ENCODE measurements around the gene HLX. TPM values are rescaled to one million over a fixed set of nuclear protein-coding genes. Genes with fewer than 3 reads are reported as not detected.

HLX gene
- total and polyA plus RNA-seq, 9 of the 15 experiments (the other 6 are each of a cell fraction or from before 2014, with no cell fraction given), result 0.10 to 3.0 (median 1.6) TPM

GRCh38 chr1:220889848-220890287 is 10.6 kb downstream of the HLX start:
- no peak overlapping the region for H3K27ac ChIP-seq (ENCODE audit: extremely low read depth, low read depth, low read length)
- BruUV-seq (replicated peaks), result no TSS peak
- WGBS (ENCODE audit: insufficient coverage, low coverage, missing lambda C conversion rate), result 13% methylated on average over 15 of the region's 15 CpGs
- FAIRE-seq (no peak), ATAC-seq (no peak), DNase-seq (ENCODE audit: extremely low read depth in 1 of 4, low spot score in 3 of 4) (no peak)
- in situ Hi-C loops (cut with MboI), result no loop called here
- no peaks in the 10 kb centered on the region for H4K20me1 ChIP-seq (replicated peaks; ENCODE audit: control insufficient read depth, insufficient read depth, low read length)
- peaks cover 49 to 88% of the 10 kb centered on the region in 2 experiments for H3K27me3 ChIP-seq (ENCODE audit: control insufficient read depth in 2 of 2, insufficient read depth in 2 of 2, low read length in 2 of 2)
- H3K79me2 ChIP-seq (ENCODE audit: control insufficient read depth, insufficient read depth, low read length), result no peaks in the 10 kb centered on the region
- H3K4me1 ChIP-seq (replicated peaks in 1 of 2; ENCODE audit: control insufficient read depth in 2 of 2, insufficient read depth in 2 of 2, low read length in 2 of 2), result peaks cover 0 to 18% of the 10 kb centered on the region in 2 experiments; a peak in 1 of 5 replicates
- no peaks in the 10 kb centered on the region for H3K36me3 ChIP-seq (ENCODE audit: control insufficient read depth, insufficient read depth, low read length)
- no peak overlapping the region for H2AFZ ChIP-seq (ENCODE audit: low read depth, low read length)
- intact Hi-C loops (cut with micrococcal nuclease), result no loop called here
- H3K9ac ChIP-seq (ENCODE audit: insufficient read depth in 1 of 2, low read depth in 2 of 2, low read length in 2 of 2), result no peak overlapping the region
- ChIA-PET CTCF (ENCODE audit: low intra/inter-chr PET ratio) (no interaction called here), POLR2A (no interaction called here)
- TF ChIP-seq ZNF217 (CRISPR knock-in tag; IDR thresholded peaks at IDR 0.05), result no peak
- TF ChIP-seq CHD4 (IDR thresholded peaks at IDR 0.05; ENCODE audit: insufficient read depth, insufficient replicate concordance, low read depth, low read length, poor library complexity, severe bottlenecking), result no peak
- TF ChIP-seq CC2D1A (IDR thresholded peaks at IDR 0.05), result no peak
- no peak for TF ChIP-seq PRPF4 (IDR thresholded peaks at IDR 0.05; ENCODE audit: insufficient read depth, low read depth, low read length, poor library complexity, severe bottlenecking)
- no peak for TF ChIP-seq TAF1 (IDR thresholded peaks at IDR 0.05; ENCODE audit: control insufficient read depth, extremely low read depth, insufficient read depth, low read length, severe bottlenecking)
- no peak for TF ChIP-seq LEF1 (IDR thresholded peaks at IDR 0.05)
- no peak for TF ChIP-seq MTA2 (IDR thresholded peaks at IDR 0.05; ENCODE audit: low read depth)
- TF ChIP-seq RNF2 (IDR thresholded peaks at IDR 0.05), result 0 out of 2 replicates have a peak, but pooled peaks have one; percentile 6
- TF ChIP-seq MCM3 (IDR thresholded peaks at IDR 0.05), result no peak
- no peaks in the 10 kb centered on the region for H3K9me3 ChIP-seq (replicated peaks; ENCODE audit: control insufficient read depth, insufficient read depth, low read depth, low read length)
- H3K4me3 ChIP-seq, result no peak overlapping the region
- H3K9me1 ChIP-seq (ENCODE audit: control insufficient read depth, insufficient read depth, low read length), result no peaks in the 10 kb centered on the region
- no peak overlapping the region for H3K4me2 ChIP-seq (ENCODE audit: insufficient read depth, low read length)

Data from K562 (cell line).